HG03175 (cell line): ENCODE measurements around the gene CPNE4.

Experiments
- ATAC-seq: cut with Tn5 transposase; IDR thresholded peaks from one replicate; pipeline ENCODE4 v1.9.1; 2021; ENCODE audit warnings: mild to moderate bottlenecking, moderate library complexity; ENCODE audit not compliant: unreplicated experiment

Gene CPNE4

DNA sequence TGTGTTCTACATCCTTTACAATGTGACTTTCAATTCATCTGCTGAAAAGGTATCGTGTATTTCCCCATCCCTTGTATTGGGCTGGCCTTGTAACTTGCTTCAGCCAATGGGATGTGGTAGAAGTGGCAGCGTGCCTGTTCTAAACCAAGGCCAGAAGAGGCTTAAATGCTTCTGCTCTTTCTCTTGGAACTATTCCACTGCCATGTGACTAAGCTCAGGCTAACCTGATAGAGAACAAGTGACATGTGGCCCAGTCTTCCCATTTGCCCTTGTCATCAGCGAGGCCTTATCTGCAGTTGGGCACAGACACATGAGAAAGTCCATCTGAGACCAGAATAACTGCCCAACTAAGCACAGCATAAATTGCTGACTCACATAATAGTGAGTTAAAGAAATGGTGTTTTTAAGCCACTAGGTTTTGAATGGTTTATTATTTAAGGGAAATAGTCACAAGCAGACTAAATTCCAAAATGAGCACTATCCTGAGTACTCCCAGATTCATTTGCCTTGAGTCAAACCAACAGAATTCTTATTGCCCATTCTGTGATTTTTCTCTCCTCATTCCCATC, 230.2 kb downstream of the CPNE4 start:
- ATAC-seq: no peak

DNA sequence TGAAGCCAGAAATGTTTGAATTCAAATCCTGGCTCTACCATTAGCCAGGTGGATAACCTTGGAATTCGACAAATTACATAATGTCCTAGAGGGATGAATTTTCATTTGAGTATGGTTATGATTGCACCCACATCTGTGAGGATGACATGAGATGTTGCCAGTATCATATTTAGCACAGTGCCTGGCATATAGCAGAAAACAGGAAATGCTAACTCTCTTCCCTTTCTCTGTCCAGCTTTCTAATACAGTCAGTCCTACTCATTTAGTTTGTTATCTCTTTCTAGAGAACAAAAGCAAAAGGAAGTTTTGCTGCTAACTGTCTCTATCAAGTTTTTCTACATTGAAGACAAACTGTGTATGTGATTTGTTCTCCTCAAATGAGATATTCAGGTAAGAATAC, 231.7 kb downstream of the CPNE4 start:
- no peak for ATAC-seq

DNA sequence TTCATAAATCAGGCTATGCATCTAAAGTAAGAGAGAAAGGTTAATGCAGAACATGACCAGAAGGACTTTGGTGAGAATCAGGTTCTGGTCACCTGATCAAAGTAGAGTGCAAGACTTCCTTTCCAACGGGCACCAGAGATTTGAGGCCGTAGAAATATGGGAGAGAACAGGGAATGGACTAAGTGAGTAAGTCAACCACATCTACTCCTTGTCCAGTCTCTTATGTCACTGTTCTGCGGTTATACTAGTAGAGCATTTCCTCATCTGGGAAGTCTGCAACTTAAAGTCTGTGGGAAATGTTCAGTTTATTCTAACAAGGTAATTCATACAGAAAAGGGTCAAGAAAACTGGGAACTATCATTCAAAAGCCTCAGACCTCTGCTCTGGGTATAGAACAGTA, 232.8 kb downstream of the CPNE4 start:
- no peak for ATAC-seq

DNA sequence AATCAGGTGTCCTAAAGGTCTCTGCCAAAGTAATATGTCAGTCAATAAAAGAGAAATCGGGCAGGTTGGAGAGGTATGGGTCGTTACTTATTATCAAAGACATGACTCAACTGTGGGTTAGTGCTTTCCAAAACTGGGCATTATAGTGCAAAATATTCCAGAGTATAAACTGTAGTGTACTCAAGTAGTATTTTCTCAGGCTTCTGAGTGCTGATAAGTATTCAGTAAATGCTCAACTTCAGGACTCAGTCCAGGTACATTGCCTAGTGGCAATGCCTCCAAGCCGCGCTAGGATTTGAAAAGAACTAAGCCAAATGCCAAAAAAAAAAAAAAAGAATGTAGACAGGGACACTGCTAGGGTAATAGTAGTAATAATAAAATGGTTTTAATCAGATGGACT, 233.2 kb downstream of the CPNE4 start:
- no peak for ATAC-seq

DNA sequence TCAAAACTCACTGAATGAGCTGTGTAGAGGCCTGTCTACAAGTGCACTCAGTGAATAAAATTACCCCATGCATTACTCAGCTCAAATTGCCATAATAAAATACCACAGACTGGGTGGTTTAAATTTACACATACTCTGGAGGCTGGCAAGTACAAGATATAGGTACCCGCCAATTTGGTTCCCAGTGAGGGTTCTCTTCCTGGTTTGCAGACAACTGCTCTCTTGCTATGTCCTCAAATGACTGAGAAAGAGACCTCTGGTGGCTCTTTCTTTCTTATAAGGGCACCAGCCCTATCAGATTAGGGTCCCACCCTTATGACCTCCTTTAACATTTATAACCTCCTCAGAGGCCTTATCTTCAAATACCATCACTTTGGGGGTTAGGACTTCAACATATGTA, 237.0 kb downstream of the CPNE4 start:
- ATAC-seq: no peak

DNA sequence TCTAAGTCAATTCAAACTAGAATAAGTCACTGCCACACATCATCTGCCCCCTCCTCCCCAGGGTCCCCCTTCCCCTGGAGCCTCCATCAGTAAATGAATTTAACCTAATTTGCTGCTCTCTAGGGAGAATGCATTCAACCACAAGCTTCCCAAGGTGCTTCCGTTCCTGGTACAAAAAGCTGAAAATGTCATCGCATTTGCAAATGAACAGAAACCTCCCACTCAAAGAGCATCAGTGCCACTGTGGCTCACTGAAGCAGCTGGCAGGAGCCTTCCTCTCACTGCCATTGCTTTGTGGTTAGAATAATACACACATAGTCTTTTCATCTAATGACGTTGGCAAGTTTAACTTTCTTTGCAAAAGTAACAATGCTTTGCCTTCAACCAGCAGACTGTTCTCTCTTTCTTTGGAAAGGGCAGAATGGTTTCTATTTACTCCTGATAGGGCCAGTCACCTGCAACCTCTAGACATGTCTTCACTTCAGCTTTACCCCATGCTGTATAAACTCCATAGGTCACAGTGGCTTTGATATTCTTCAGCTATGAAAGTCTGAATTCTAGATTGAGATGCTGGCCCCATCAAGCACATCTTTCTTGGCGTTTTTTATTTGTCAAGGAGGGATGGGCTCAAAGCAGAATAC, 238.1 kb downstream of the CPNE4 start:
- ATAC-seq: peak; percentile 43

DNA sequence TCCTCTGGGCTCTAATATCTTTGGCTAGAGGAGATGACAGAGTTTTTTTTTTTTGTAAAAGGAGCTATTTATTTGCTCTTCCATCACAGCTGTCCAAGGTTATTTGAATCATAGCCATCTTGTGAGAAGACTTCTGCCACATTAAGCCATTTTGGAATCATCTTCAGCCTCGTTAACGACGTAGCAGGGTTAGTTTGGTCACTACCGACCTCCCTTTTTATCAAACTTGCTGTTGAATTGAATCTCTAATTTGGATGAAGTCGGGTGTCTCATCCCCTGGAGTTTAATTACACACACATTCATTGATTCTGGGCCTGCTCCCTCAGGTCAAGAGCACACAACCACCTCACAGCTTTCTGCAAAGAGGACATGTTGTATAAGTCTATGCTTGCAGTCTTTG, 238.7 kb downstream of the CPNE4 start:
- peak; percentile 2 for ATAC-seq

DNA sequence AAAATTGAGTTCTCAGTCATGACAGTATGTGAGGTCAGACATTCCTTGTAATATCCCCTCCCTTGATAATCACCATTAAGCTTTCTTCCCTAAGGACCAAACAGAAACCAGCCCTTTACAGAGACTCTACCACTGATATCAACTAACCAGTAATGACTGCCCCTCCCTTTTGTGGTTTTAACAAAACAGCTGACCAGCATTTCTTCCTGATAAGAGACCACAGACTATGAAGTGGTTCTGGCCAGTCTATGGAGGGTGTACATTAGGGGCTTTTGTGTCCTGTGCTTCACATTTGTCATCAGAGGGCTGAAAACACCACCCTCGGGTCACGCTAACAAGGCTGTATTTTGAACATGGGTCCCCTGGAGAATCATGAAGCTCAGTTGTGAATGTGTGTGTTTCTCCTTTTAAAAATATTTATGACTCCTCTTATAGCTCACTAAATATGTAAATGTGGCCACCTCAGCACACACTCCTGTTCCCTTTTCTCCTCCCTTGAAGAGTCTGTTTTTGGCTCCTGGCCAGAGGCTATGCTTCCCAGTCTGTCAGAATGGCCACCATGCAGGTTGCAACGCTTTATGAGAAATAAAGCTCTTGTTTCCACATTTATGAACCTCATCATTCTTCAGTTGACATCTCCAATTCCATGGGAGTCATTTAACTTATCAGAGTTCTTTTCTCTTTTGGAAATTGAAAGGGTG, 239.3 kb downstream of the CPNE4 start:
- peak; percentile 43 for ATAC-seq

DNA sequence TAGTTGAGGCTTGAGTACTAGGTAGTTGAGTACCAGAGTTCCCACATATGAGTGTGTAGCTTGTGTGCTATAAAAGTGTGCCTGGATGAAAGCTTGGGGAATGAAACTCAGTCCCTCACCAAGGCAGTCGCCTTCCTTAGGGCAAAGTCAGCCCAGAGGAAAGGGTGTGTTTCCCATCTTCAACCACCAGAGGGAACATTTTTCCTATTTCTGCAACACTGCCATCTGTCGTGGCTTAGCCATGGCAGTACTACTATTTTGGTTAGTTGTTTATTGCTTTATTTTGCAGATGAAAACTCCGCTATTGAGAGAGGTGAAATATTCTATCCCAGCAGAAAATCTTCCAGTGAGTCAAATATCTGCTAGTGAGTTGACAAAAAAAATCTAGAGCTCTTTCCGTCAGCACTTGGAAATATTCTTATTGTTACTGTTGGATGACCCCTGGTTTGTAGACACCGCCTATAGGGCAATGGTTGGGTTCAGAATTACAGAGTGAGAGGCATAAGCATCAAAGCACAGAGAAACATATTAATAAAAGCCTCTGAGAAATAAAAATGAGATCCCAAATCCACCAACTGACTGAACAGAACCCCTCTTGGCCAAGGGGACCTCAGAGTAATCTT, 239.9 kb downstream of the CPNE4 start:
- peak; percentile 75 for ATAC-seq

DNA sequence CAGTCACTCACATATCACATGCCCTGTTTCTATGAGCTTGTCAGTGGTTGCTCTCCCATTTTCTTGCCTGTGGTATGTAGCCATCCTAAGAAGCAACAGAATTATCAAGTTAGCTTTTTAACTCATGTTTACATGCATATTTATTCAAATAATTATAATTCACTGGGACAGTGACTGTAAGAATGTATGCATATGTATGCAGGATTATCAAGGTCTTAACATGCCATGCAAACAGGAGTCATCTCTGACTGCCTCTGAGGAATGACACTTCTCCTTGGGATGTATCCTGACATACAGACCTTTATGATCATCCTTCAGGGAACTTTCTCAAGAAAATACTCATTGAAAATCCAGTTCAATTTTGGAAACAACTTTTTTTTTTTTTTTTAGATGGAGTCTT, 240.9 kb downstream of the CPNE4 start:
- ATAC-seq: no peak

DNA sequence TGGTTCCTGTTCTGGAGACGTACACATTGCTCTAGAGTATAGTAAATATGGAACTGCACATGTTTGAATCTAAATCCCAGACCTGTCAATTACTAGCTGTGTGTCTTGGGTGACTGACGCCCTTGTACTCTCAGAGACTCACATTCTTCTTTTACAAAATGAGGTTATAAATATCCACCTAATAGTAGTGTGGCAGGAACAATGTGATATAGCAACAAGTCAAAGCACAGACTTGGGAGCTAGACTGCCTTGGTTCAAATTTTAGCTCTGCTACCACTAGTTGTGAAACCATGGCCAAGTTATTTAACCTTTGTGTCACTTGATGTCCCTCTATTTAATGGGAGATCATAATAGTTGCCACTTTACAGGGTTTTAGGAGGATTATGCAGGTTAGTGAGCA, 245.6 kb downstream of the CPNE4 start:
- no peak for ATAC-seq

DNA sequence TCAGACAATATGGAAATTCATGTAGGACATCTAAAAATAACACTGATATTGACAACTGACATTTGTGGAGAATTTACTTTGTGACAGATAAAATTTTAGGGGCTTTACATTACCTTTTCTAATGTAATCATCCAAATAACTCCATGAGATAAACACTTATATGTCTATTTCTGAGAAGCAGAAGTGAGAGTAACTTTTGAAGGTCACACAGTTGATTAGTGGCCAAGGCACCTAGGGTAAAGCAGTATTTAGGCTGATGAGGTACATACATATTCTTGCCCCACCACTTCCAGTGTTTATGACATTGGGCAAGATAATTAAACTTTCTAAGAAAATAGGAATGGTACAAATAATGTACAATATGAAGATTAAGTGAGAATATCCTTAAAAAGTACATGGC, 248.4 kb downstream of the CPNE4 start:
- ATAC-seq: no peak

DNA sequence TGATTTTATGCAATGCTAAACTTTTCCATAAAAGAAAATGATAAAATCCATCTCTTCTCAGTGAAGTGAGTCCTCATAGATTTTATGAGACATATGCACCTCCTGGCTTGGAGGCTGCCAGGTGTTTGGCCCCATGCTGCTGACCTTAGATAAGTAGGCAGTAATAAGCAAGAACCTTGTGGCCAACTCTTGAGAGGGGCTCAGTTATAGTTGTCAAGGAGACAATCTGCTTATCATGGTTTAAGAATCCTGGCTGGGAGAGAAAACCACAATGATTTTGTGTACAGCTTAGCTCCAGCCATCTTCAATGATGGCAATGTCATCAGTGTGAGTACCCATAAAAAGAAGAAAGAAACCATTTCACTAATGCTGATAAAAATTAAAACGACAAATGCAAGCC, 252.1 kb downstream of the CPNE4 start:
- ATAC-seq: no peak

DNA sequence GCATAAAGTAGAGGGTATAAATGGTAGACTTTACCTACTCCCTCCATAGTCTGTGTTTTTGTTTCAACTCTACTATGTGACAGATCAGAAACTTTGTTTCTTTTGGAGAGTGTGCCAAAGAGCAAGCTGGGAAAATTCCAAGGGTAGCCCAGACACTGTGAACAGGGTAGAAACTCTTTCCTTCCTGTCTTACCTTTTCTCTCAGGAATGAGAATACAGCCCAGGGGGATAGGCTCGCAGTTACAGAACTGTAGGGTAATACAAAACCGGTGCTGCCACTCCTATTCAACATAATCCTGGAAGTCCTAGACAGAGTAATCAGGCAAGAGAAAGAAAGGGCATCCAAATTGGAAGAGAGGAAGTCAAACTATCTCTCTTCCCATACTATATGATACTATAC, 256.3 kb downstream of the CPNE4 start:
- no peak for ATAC-seq

DNA sequence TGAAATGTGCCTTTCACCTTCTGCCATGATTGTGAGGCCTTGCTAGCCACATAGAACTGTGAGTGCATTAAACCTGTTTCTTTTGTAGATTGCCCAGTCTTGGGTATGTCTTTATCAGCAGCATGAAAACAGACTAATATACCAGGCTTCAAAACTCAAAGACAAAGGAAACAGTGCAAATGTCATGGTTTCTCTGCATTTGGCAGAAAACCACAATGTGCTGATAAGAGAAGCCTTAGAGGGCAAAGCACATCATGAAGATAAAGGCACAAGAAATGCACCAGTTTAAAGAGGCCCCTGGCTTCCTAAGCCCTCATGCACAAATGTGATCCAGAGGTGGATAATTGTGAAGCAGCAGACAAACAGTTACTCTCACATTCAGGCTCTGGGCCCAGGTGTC, 259.2 kb downstream of the CPNE4 start:
- ATAC-seq: no peak

DNA sequence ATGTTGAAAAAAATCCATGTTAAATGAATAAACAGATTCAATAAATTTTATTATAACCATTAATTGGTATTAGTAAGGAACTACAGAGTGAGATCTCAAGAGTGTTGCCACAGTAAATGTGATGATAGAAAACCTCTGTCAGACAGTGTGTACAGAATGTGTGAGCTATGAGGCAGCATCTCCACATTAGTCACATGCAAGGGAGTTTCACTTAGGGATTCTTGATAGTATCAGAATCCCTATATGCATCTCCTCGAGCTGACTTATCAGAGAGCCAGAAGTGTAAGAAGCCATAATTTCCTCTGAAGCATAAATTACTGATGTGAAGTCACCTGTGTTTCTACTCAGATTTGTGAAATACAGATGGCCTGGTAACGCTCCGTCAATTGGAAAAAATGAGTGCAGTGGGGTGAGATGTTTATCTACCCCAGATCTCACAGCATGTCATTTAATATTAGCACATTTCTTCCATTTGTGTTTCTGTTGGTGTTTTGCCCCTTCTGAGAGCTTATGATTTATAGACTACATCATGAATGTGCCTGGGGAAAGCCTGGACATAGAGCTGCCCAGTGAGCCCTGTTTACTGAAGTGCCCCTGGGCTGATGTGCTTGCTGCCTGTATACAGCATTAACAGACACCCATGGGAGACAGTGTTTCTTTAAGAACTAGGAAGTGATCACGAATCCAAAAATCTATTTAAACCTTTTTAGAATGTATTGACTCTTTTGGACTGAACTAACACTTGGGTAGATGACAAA, 262.4 kb downstream of the CPNE4 start:
- ATAC-seq: no peak

DNA sequence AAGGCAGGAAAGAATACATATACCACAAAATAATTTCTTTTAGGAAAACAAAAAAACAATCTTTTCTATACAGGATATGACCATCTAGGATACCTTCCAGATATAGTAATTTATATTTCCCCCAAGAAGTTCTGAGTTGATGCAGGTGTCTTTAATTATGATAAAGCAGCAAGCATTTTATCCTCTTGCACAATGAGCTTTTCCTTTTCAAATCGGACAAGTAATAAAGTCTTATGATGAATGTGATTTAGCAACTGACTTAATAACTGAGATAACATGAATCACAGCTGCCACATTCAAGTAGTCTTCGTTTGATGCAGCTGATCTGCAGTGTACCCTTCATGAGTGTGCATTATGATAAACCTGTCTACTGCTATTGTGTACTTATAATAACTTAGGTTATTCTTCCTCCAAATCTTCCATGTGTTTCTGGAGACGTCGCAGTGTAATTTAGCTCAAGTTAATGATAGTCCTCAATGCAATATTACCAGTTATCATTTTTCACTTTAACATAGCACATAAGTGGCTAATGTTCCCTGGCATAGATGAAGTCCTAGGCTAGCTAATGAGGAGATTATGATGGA, 271.7 kb downstream of the CPNE4 start:
- ATAC-seq: no peak

DNA sequence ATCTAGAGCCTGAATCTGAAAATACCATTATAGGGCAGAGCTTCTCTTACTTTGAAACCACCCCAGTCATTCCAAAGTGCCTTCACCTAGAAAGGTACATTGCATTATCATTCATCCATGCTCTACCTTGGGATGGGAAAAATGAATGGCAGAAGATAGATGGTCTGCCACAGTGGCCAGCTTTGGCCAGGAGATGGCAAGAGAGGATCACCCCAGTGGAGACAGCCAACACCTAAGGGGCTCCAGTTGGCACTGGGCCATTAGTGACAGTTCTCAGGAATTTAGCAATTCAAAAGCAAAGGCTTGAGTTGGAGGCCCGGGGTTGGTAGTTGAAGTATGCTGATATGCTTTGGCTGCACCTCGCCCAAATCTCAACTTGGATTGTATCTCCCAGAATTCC, 278.4 kb downstream of the CPNE4 start:
- ATAC-seq: no peak

DNA sequence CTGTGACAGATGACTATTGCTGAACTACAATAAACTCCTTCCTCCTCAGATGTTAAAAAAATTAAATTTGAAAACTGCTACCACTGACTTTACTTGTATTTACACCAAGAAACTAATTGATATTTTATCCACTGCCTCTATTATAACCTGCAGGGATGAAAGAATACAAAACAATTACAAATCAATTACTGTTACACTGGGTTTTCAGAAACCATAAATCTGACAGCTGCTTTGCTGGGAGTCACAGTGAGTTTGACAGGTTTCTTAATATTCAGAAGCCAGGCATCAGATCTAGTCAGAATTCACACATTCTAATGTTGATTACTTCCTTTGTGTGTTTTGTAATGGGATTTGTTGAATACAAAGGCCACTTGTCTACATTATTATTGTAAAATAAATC, 279.4 kb downstream of the CPNE4 start:
- ATAC-seq: no peak

DNA sequence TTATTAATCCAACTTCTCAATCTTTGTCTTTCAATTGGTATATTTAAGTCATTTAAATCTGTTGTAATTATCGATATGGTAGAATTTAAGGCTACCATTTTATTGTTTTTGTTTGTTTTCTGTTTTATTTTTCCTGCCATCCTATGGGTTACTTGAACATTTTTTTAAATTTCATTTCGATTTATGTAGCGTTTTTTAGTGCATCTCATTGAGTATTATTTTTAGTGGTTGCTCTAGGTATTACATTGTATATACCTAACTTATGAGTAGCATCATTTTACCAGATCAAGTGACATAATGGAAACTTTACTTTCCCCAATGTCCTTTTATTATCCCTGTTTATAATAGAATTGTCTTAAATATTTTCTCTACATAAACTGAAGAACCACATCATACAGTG, 284.6 kb downstream of the CPNE4 start:
- ATAC-seq: no peak

DNA sequence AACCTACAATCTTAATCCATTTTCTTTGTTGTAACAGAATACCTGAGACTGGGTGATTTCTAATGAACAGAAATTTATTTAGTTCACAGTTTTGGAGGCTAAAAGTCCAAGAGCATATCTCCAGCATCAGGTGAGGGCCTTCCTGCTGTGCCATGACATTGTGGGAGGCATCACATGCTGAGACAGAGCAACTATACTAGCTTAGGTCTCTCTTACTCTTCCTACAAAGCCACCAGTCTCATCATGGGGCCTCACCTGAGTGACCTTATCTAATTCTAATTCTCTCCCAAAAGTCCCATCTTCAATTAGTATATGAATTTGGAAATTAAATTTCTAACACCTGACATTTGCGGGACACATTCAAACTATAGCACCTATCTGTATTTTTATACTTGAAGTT, 285.0 kb downstream of the CPNE4 start:
- ATAC-seq: no peak
